Measurements from ENCODE around the gene NALCN.

GRCh38 chr13:101059793-101060192, 356.5 kb downstream of the NALCN start:
- TF ChIP-seq, protein P1, sequence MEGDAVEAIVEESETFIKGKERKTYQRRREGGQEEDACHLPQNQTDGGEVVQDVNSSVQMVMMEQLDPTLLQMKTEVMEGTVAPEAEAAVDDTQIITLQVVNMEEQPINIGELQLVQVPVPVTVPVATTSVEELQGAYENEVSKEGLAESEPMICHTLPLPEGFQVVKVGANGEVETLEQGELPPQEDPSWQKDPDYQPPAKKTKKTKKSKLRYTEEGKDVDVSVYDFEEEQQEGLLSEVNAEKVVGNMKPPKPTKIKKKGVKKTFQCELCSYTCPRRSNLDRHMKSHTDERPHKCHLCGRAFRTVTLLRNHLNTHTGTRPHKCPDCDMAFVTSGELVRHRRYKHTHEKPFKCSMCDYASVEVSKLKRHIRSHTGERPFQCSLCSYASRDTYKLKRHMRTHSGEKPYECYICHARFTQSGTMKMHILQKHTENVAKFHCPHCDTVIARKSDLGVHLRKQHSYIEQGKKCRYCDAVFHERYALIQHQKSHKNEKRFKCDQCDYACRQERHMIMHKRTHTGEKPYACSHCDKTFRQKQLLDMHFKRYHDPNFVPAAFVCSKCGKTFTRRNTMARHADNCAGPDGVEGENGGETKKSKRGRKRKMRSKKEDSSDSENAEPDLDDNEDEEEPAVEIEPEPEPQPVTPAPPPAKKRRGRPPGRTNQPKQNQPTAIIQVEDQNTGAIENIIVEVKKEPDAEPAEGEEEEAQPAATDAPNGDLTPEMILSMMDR (IDR thresholded peaks at IDR 0.05) = no peak
- TF ChIP-seq POLR2A (IDR thresholded peaks at IDR 0.05) = no peak

All from right lobe of liver (tissue), 4 donors.